Measurements from ENCODE around the gene DENND1A.

DENND1A gene

GRCh38 chr9:123481209-123481865, 448.6 kb downstream of the DENND1A start:
- H3K4me3 ChIP-seq (ENCODE audit: control insufficient read depth, low read depth, low read length): no peak overlapping the region
- no peak for DNase-seq (ENCODE audit: low read depth)
- TF ChIP-seq CTCF (conservative IDR thresholded peaks at IDR 0.05; ENCODE audit: control insufficient read depth, insufficient read depth, low read depth, low read length): no peak

DNA sequence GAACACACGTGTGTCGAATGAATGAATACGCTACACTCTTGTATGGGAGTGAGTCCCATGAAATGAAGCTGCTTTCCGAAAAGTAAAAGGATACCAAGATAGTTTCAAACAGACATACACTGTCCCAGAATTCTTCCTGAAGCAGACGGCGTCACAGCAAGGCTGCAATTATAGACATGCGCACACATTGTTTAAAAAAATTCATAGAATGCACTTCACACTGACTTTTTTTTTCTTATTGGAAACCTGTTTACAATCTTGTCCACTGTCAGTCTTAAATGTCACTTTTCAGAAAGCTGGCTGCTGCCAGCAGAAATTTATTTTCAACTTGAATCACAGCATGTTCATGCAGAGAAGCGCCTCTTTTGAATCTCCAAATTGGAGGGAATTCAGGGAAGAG, 449.1 kb downstream of the DENND1A start:
- no peak for DNase-seq (ENCODE audit: low read depth)

DNA sequence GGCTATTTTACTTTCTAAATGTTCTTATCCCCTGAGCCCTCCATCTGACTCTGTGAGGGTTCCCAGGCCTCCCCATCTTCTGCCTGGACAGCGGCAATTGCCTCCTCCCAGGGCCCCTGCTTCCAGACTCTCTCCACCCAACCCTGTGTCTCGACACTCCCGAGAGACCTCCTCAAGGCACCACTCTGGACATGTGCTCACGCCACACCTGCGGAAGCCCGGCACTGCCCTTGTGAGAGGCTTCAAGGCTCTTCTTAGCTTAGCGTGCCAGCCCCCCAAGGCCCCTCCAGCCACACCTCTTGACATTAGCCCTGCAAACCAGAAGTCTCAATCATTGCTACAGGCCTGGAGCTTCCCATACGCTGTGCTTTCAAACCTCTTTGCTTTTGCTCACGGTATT, 449.8 kb downstream of the DENND1A start:
- H3K4me3 ChIP-seq (ENCODE audit: control insufficient read depth, low read depth, low read length): no peak overlapping the region
- TF ChIP-seq CTCF (conservative IDR thresholded peaks at IDR 0.05; ENCODE audit: control insufficient read depth, insufficient read depth, low read depth, low read length): no peak
- DNase-seq (ENCODE audit: low read depth): no peak

More for the DNA sequence above, 449.1 kb downstream of the DENND1A start:
- H3K4me3 ChIP-seq (ENCODE audit: control insufficient read depth, low read depth, low read length): no peak overlapping the region
- TF ChIP-seq CTCF (conservative IDR thresholded peaks at IDR 0.05; ENCODE audit: control insufficient read depth, insufficient read depth, low read depth, low read length): no peak

- no peak for TF ChIP-seq CTCF (conservative IDR thresholded peaks at IDR 0.05; ENCODE audit: control insufficient read depth, insufficient read depth, low read depth, low read length)
- no peak for DNase-seq (ENCODE audit: low read depth)
- no peak overlapping the region for H3K4me3 ChIP-seq (ENCODE audit: control insufficient read depth, low read depth, low read length)
Measured at GRCh38 chr9:123478967-123479602, 450.8 kb downstream of the DENND1A start.

- no peak for TF ChIP-seq CTCF (conservative IDR thresholded peaks at IDR 0.05; ENCODE audit: control insufficient read depth, insufficient read depth, low read depth, low read length)
- no peak for DNase-seq (ENCODE audit: low read depth)
- H3K4me3 ChIP-seq (ENCODE audit: control insufficient read depth, low read depth, low read length): no peak overlapping the region
Measured at GRCh38 chr9:123478160-123478559, 451.8 kb downstream of the DENND1A start.

DNA sequence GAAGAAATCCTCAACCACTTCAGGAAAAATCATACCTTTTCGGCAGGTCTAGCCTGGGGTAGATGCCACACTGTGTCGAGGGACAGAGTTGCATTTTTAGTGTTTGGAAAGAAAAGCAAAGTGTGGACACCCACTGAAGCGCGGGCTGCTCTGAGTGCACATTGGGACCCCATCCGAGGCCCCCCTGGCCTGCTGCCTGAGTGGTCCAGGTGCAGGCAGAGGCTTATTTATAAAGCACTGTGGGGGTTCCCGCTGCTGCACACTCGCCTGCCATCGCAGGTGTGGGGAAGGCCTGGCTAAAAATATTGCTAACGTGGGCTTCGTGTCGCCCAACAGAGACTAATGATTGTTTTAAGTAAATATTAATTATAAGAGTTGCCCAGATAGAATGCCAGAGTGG, 454.5 kb downstream of the DENND1A start:
- DNase-seq (ENCODE audit: low read depth): no peak
- no peak overlapping the region for H3K4me3 ChIP-seq (ENCODE audit: control insufficient read depth, low read depth, low read length)
- TF ChIP-seq CTCF (conservative IDR thresholded peaks at IDR 0.05; ENCODE audit: control insufficient read depth, insufficient read depth, low read depth, low read length): no peak
